ENCODE results near the gene JCAD. TPM values are rescaled to one million over a fixed set of nuclear protein-coding genes. Genes with fewer than 3 reads are reported as not detected.

Gene JCAD
- polyA plus RNA-seq, 1 donor from 2014 or later: 2.3 TPM

GRCh38 chr10:29991382-29991781 is 68.0 kb downstream of the JCAD start:
- no peak overlapping the region for H2AFZ ChIP-seq (ENCODE audit: low read depth, low read length)
- no peaks in the 10 kb centered on the region for H3K79me2 ChIP-seq (replicated peaks; ENCODE audit: insufficient read depth, low read length)
- no peaks in the 10 kb centered on the region for H3K9me2 ChIP-seq (ENCODE audit: insufficient read depth, low read length)
- H3K4me2 ChIP-seq (ENCODE audit: low read length): no peak overlapping the region
- H3F3A ChIP-seq (ENCODE audit: insufficient read depth, low read length, poor library complexity, severe bottlenecking): no peaks in the 10 kb centered on the region
- no peaks in the 10 kb centered on the region for H3K27me3 ChIP-seq (ENCODE audit: insufficient read depth, low read depth, low read length)
- no peaks in the 10 kb centered on the region for H3K9me3 ChIP-seq (ENCODE audit: low read length)
- TF ChIP-seq REST (IDR thresholded peaks at IDR 0.05; ENCODE audit: borderline replicate concordance): no peak
- no peak for TF ChIP-seq RAD21 (conservative IDR thresholded peaks at IDR 0.05)
- TF ChIP-seq TAF1 (IDR thresholded peaks at IDR 0.05; ENCODE audit: low read depth): no peak
- TF ChIP-seq EP300 (conservative IDR thresholded peaks at IDR 0.05; ENCODE audit: poor library complexity, severe bottlenecking): no peak
- no peak for TF ChIP-seq POLR2AphosphoS5 (IDR thresholded peaks at IDR 0.05)
- no peak for TF ChIP-seq MXI1 (conservative IDR thresholded peaks at IDR 0.05; ENCODE audit: poor library complexity, severe bottlenecking)
- H3K4me3 ChIP-seq (ENCODE audit: low read length): no peak overlapping the region
- no peak overlapping the region for H3K27ac ChIP-seq (ENCODE audit: low read length)
- H3K9ac ChIP-seq (ENCODE audit: low read length): no peak overlapping the region
- no peaks in the 10 kb centered on the region for H4K20me1 ChIP-seq (ENCODE audit: insufficient read depth)
- no peaks in the 10 kb centered on the region for H3K36me3 ChIP-seq (ENCODE audit: insufficient read depth, low read length)

- no peaks in the 10 kb centered on the region for H3K27me3 ChIP-seq (ENCODE audit: insufficient read depth, low read depth, low read length)
- H3K4me2 ChIP-seq (ENCODE audit: low read length): no peak overlapping the region
- H3K9ac ChIP-seq (ENCODE audit: low read length): no peak overlapping the region
- no peak overlapping the region for H2AFZ ChIP-seq (ENCODE audit: low read depth, low read length)
- no peak overlapping the region for H3K4me3 ChIP-seq (ENCODE audit: low read length)
- no peaks in the 10 kb centered on the region for H3F3A ChIP-seq (ENCODE audit: insufficient read depth, low read length, poor library complexity, severe bottlenecking)
- H3K9me3 ChIP-seq (ENCODE audit: low read length): no peaks in the 10 kb centered on the region
- no peak for TF ChIP-seq TAF1 (IDR thresholded peaks at IDR 0.05; ENCODE audit: low read depth)
- no peak for TF ChIP-seq EP300 (conservative IDR thresholded peaks at IDR 0.05; ENCODE audit: poor library complexity, severe bottlenecking)
- no peak for TF ChIP-seq RAD21 (conservative IDR thresholded peaks at IDR 0.05)
- no peak for TF ChIP-seq POLR2AphosphoS5 (IDR thresholded peaks at IDR 0.05)
- no peak for TF ChIP-seq EZH2 (IDR thresholded peaks at IDR 0.05; ENCODE audit: borderline replicate concordance, insufficient read depth, low read length, poor library complexity, severe bottlenecking)
- TF ChIP-seq CTCF (IDR thresholded peaks at IDR 0.05; ENCODE audit: poor library complexity, severe bottlenecking): no peak
- TF ChIP-seq MXI1 (conservative IDR thresholded peaks at IDR 0.05; ENCODE audit: poor library complexity, severe bottlenecking): no peak
- no peak for TF ChIP-seq REST (IDR thresholded peaks at IDR 0.05; ENCODE audit: borderline replicate concordance)
- no peak for TF ChIP-seq SMC3 (conservative IDR thresholded peaks at IDR 0.05; ENCODE audit: poor library complexity)
- no peaks in the 10 kb centered on the region for H3K79me2 ChIP-seq (replicated peaks; ENCODE audit: insufficient read depth, low read length)
- no peaks in the 10 kb centered on the region for H4K20me1 ChIP-seq (ENCODE audit: insufficient read depth)
- H3K36me3 ChIP-seq (ENCODE audit: insufficient read depth, low read length): no peaks in the 10 kb centered on the region
- H3K9me2 ChIP-seq (ENCODE audit: insufficient read depth, low read length): no peaks in the 10 kb centered on the region
- no peak overlapping the region for H3K27ac ChIP-seq (ENCODE audit: low read length)
Measured at GRCh38 chr10:29987471-29987870, 71.9 kb downstream of the JCAD start.
